Mesendoderm (in vitro differentiated cells): ENCODE results near the gene NFKBIB.

ENCODE experiments used
- DNase-seq: peaks from one replicate; pipeline ENCODE4 v3.0.0; 2013
- H2AK5ac ChIP-seq: 2 replicates; pipeline ENCODE4 v1.6.1; 2013; ENCODE audit warnings: low read length, inconsistent platforms
- H2BK120ac ChIP-seq: 2 replicates; pipeline ENCODE4 v1.6.1; 2013; ENCODE audit warnings: low read depth, mild to moderate bottlenecking, low read length, moderate library complexity, mixed read lengths
- H2BK15ac ChIP-seq: replicated peaks from 2 replicates; pipeline ENCODE4 v1.6.1; 2013; ENCODE audit warnings: low read depth, mild to moderate bottlenecking, moderate library complexity
- H2BK5ac ChIP-seq: 2 replicates; pipeline ENCODE4 v1.6.1; 2013; ENCODE audit warnings: low read length, inconsistent platforms
- H3K18ac ChIP-seq: 2 replicates; pipeline ENCODE4 v1.6.1; 2013; ENCODE audit warnings: mild to moderate bottlenecking, low read length, mixed read lengths
- H3K23ac ChIP-seq: one replicate; pipeline ENCODE4 v1.6.1; 2013; ENCODE audit warnings: low read length
- H3K27ac ChIP-seq: 2 replicates; pipeline ENCODE4 v1.5.1; 2013; ENCODE audit warnings: low read depth, mild to moderate bottlenecking, inconsistent platforms, low read length, moderate library complexity
- H3K27me3 ChIP-seq: 2 replicates; pipeline ENCODE4 v1.6.1; 2013; ENCODE audit warnings: low read length, control low read depth, mild to moderate bottlenecking, inconsistent platforms; ENCODE audit not compliant: insufficient read depth, poor library complexity
- H3K36me3 ChIP-seq: 2 replicates; pipeline ENCODE4 v1.6.1; 2013; ENCODE audit warnings: low read length, inconsistent platforms; ENCODE audit not compliant: control insufficient read depth, insufficient read depth
- H3K4ac ChIP-seq: one replicate; pipeline ENCODE4 v1.6.1; 2013; ENCODE audit warnings: low read depth, mild to moderate bottlenecking, low read length, moderate library complexity
- H3K4me1 ChIP-seq: 2 replicates; pipeline ENCODE4 v1.6.1; 2013; ENCODE audit warnings: low read depth, low read length, inconsistent platforms; ENCODE audit not compliant: control insufficient read depth
- H3K4me2 ChIP-seq: 2 replicates; pipeline ENCODE4 v1.6.1; 2013; ENCODE audit warnings: low read length
- H3K4me3 ChIP-seq: 2 replicates; pipeline ENCODE4 v1.5.1; 2013; ENCODE audit warnings: mild to moderate bottlenecking, low read length
- H3K56ac ChIP-seq: one replicate; pipeline ENCODE4 v1.6.1; 2013; ENCODE audit warnings: low read length
- H3K79me1 ChIP-seq: 2 replicates; pipeline ENCODE4 v1.6.1; 2013; ENCODE audit warnings: low read length, inconsistent platforms
- H3K79me2 ChIP-seq: 2 replicates; pipeline ENCODE4 v1.6.1; 2013; ENCODE audit warnings: mild to moderate bottlenecking, low read length; ENCODE audit not compliant: control insufficient read depth, insufficient read depth
- H3K9ac ChIP-seq: 2 replicates; pipeline ENCODE4 v1.6.1; 2013; ENCODE audit warnings: low read length, inconsistent platforms
- H4K5ac ChIP-seq: one replicate; pipeline ENCODE4 v1.6.1; 2013; ENCODE audit warnings: low read length
- H4K8ac ChIP-seq: one replicate; pipeline ENCODE4 v1.6.1; 2013; ENCODE audit warnings: low read depth, mild to moderate bottlenecking, control low read depth, low read length, moderate library complexity
- WGBS: extraction: QIAGEN DNeasy Blood & Tissue Kit; methylation state at CpG from one replicate; pipeline ENCODE4 v1.1.7; 2013; ENCODE audit warnings: low lambda C conversion rate, missing lambda C conversion rate; ENCODE audit not compliant: insufficient coverage; ENCODE audit errors: extremely low coverage; 5-methylcytosine and 5-hydroxymethylcytosine counted together

The NFKBIB gene

DNA sequence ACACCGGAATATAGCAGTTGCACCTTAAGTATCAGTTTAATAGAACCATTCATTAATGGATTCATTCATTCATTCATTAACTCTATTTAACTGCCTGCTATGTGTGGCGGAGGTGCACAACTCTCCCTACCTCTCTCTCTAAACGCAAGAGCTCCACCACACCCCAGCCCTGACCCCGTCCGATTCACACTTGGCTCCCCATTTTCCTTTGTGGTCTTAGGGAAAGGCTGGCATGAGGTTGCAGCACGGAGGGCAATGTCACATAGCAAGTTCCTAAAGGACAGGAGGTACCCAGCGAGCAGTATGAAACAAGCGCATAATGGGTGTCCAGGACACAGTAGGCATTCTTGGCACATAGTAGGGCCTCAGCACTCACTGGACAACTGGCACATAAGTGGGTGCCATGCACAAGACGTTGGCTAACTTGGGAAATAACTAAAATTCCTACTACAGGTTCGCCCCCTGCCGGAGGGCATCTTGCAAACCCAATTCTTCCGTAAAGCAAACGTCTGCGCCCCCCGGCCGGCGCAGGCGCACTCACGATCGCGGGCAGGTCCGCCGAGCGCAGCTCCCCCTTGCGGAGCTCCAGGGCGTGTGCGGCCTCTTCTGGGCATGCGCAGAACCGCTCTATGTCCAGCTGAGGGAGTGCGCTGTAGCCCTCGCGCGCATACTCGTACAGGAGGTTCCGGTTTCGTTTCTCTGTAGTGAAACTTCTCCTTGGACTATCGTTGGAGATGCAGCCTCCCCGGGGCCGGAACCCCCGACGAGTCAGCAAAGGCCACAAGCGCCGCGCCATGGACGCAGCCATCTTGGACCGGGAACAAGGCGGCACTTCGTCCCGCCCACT lies 30.4 kb downstream of the NFKBIB start, which contains the start of gene SARS2:
SARS2 (minus strand) TSS at position 835 of the 847 bp plus-strand sequence; CDS start at position 808, 27 bp downstream.
- peaks cover 17% of the 10 kb centered on the region for H3K79me2 ChIP-seq
- DNase-seq, result peak; percentile 96
- peaks cover 6% of the 10 kb centered on the region for H3K36me3 ChIP-seq
- H4K5ac ChIP-seq, result peak within 1 kb of the TSS; percentile 33
- no peak within 1 kb of the TSS for H2BK15ac ChIP-seq
- H3K4me1 ChIP-seq, result peaks cover 2% of the 10 kb centered on the region
- H3K9ac ChIP-seq, result peak within 1 kb of the TSS; percentile 92
- peak within 1 kb of the TSS; percentile 88 for H3K4me2 ChIP-seq
- peak within 1 kb of the TSS; percentile 87 for H4K8ac ChIP-seq
- peak within 1 kb of the TSS; percentile 97 for H3K56ac ChIP-seq
- H3K4me3 ChIP-seq, result peak within 1 kb of the TSS; percentile 88
- H2BK120ac ChIP-seq, result no peak within 1 kb of the TSS
- peak within 1 kb of the TSS; percentile 77 for H3K27ac ChIP-seq
- peak within 1 kb of the TSS; percentile 55 for H3K18ac ChIP-seq
- H3K23ac ChIP-seq, result peak within 1 kb of the TSS; percentile 51
- no peaks in the 10 kb centered on the region for H3K27me3 ChIP-seq
- WGBS, result no CpG with 5 or more reads among the region's 49 CpGs
- peak within 1 kb of the TSS; percentile 66 for H2BK5ac ChIP-seq
- peaks cover 12% of the 10 kb centered on the region for H3K79me1 ChIP-seq
- peak within 1 kb of the TSS; percentile 28 for H2AK5ac ChIP-seq
- H3K4ac ChIP-seq, result no peak within 1 kb of the TSS

DNA sequence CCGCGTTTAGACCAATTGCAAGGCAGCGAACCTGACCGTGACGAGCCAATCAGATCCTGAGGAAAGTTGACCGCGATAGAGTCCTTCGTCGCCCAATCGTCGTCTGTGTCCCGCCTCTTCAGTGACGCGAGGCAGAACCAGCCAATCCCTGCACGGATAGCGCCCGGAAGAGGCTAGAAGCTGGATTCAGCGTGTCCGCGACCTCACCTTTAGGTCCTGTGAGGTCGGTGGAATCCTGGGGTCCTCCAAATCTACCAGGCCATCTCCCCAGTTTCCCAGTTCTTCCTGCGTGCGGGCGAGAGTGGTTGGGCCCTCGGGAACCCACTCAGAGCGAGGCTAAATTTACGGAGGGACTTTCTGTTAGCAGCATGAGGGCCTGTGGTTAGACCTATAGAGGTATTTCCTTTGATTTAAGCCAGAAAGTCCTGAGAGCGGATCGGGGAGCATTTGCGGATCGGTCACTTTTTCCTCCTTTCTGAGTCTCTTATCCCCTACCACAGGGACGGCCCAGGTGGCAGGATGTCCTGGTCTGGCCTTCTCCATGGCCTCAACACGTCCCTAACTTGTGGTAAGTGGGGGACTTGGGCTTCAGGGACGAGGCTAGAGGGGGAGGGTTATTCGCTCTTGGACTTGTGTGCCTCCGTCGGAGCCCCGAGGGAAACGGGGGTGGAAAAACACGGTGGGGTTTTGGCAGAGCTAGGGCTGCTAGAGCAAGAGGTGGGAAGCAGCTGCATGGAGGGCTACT lies 31.2 kb downstream of the NFKBIB start, which contains the start of gene MRPS12:
MRPS12 (plus strand) TSS at position 169 of the 745 bp plus-strand sequence; CDS start at position 520, 351 bp downstream.
- WGBS, result no CpG with 5 or more reads among the region's 40 CpGs
- Histone ChIP-seq H3K9ac (peak within 1 kb of the TSS; percentile 92), H2BK120ac (no peak within 1 kb of the TSS), H3K56ac (peak within 1 kb of the TSS; percentile 97), H3K4ac (no peak within 1 kb of the TSS), H4K8ac (peak within 1 kb of the TSS; percentile 87), H3K36me3 (peaks cover 3% of the 10 kb centered on the region), H3K4me2 (peak within 1 kb of the TSS; percentile 88), H2BK5ac (peak within 1 kb of the TSS; percentile 66), H3K23ac (peak within 1 kb of the TSS; percentile 51), H3K79me2 (peaks cover 17% of the 10 kb centered on the region), H3K27ac (peak within 1 kb of the TSS; percentile 77), H3K4me1 (peaks cover 2% of the 10 kb centered on the region), H3K27me3 (no peaks in the 10 kb centered on the region), H3K4me3 (peak within 1 kb of the TSS; percentile 88), H4K5ac (peak within 1 kb of the TSS; percentile 33), H2AK5ac (peak within 1 kb of the TSS; percentile 28), H2BK15ac (no peak within 1 kb of the TSS), H3K79me1 (peaks cover 12% of the 10 kb centered on the region), H3K18ac (peak within 1 kb of the TSS; percentile 55)
- peak; percentile 100 for DNase-seq

DNA sequence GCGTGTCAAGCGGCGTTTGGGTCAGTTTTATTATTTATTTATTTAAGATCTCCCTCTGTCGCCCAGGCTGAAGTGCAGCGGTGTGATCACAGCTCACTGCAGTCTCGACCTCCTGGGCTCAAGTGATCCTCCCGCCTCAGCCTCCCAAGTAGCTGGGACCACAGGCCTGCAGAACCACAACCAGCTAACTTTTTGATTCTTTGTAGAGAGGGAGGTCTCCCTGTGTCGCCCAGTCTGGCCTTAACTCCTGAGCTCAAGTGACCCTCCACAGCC lies 31.7 kb downstream of the NFKBIB start:
- H3K4me1 ChIP-seq, result peaks cover 2% of the 10 kb centered on the region
- H3K36me3 ChIP-seq, result peaks cover 1% of the 10 kb centered on the region
- peak overlapping the region; percentile 74 for H3K4me3 ChIP-seq
- H2BK5ac ChIP-seq, result no peak overlapping the region
- H3K4me2 ChIP-seq, result peak overlapping the region; percentile 88
- H2AK5ac ChIP-seq, result peak overlapping the region; percentile 28
- H4K8ac ChIP-seq, result no peak overlapping the region
- peaks cover 12% of the 10 kb centered on the region for H3K79me1 ChIP-seq
- H2BK15ac ChIP-seq, result no peak overlapping the region
- no peak overlapping the region for H3K27ac ChIP-seq
- H2BK120ac ChIP-seq, result no peak overlapping the region
- H3K23ac ChIP-seq, result no peak overlapping the region
- H3K4ac ChIP-seq, result no peak overlapping the region
- no peak for DNase-seq
- H3K9ac ChIP-seq, result peak overlapping the region; percentile 90
- H3K27me3 ChIP-seq, result no peaks in the 10 kb centered on the region
- peak overlapping the region; percentile 97 for H3K56ac ChIP-seq
- no CpG with 5 or more reads among the region's 8 CpGs for WGBS
- H3K18ac ChIP-seq, result no peak overlapping the region
- H4K5ac ChIP-seq, result no peak overlapping the region
- H3K79me2 ChIP-seq, result peaks cover 17% of the 10 kb centered on the region

DNA sequence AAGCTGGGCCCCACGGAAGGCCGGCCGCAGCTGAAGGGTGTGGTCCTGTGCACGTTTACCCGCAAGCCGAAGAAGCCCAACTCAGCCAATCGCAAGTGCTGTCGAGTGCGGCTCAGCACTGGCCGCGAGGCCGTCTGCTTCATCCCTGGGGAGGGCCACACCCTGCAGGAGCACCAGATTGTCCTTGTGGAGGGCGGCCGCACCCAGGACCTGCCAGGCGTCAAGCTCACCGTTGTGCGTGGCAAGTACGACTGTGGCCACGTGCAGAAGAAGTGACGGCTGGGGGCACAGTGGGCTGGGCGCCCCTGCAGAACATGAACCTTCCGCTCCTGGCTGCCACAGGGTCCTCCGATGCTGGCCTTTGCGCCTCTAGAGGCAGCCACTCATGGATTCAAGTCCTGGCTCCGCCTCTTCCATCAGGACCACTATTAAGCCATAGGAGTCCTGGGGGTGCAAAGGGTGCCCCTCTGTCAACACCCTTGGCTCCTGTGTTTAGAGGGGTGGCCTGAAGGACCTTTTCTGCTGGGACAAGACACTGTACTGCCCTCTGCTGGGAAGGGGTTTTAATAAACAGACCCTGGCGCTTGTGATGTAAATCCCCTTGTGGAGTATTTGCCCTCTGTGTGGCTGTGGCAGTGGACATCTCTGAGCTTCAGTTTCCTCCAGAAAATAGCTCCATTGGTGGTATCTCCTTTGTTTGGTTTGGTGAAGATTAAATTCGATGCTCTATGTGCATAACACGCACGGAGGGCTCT lies 32.8 kb downstream of the NFKBIB start:
- Histone ChIP-seq H4K5ac (no peak overlapping the region), H2AK5ac (no peak overlapping the region), H3K56ac (no peak overlapping the region), H3K27me3 (no peaks in the 10 kb centered on the region), H4K8ac (no peak overlapping the region), H3K27ac (no peak overlapping the region), H3K4me3 (no peak overlapping the region), H2BK15ac (no peak overlapping the region), H3K4me1 (peaks cover 2% of the 10 kb centered on the region), H3K79me1 (peaks cover 12% of the 10 kb centered on the region), H3K4me2 (no peak overlapping the region), H3K79me2 (peaks cover 17% of the 10 kb centered on the region), H2BK5ac (no peak overlapping the region), H3K18ac (no peak overlapping the region), H3K36me3 (peaks cover 1% of the 10 kb centered on the region), H3K9ac (no peak overlapping the region), H3K23ac (no peak overlapping the region), H3K4ac (no peak overlapping the region), H2BK120ac (no peak overlapping the region)
- WGBS, result no CpG with 5 or more reads among the region's 29 CpGs
- peak; percentile 67 for DNase-seq

DNA sequence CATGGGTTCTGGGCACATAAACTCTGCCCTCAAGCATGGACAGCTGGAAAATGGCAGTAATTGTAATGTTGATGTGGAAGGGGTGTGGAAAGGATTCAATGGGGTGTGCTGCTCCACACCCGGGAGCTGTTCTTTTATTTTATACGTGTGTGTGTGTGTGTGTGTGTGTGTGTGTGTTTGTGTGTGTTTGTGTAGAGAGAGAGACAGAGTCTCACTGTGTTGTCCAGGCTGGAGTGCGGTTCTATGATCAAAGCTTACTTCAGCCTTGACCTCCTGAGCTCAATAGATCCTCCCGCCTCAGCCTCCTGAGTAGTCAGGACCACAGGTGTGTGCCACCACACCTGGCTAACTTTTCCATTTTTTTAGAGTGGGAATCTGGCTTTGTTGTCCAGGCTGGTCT lies 33.8 kb downstream of the NFKBIB start:
- DNase-seq, result no peak
- peaks cover 17% of the 10 kb centered on the region for H3K79me2 ChIP-seq
- H3K56ac ChIP-seq, result no peak overlapping the region
- H3K4me1 ChIP-seq, result peaks cover 2% of the 10 kb centered on the region
- H3K4me3 ChIP-seq, result no peak overlapping the region
- H3K23ac ChIP-seq, result no peak overlapping the region
- no peak overlapping the region for H2AK5ac ChIP-seq
- H3K4ac ChIP-seq, result no peak overlapping the region
- no peaks in the 10 kb centered on the region for H3K27me3 ChIP-seq
- H3K79me1 ChIP-seq, result peaks cover 12% of the 10 kb centered on the region
- H2BK120ac ChIP-seq, result no peak overlapping the region
- H3K4me2 ChIP-seq, result no peak overlapping the region
- H3K9ac ChIP-seq, result no peak overlapping the region
- WGBS, result no CpG with 5 or more reads among the region's 4 CpGs
- no peak overlapping the region for H2BK5ac ChIP-seq
- H3K36me3 ChIP-seq, result peaks cover 1% of the 10 kb centered on the region
- H3K27ac ChIP-seq, result no peak overlapping the region
- no peak overlapping the region for H4K5ac ChIP-seq
- H2BK15ac ChIP-seq, result no peak overlapping the region
- H4K8ac ChIP-seq, result no peak overlapping the region
- no peak overlapping the region for H3K18ac ChIP-seq
